Adrenal gland (tissue), 12 donors: ENCODE results near the gene TCF12. TPM values are rescaled to one million over a fixed set of nuclear protein-coding genes. Genes with fewer than 3 reads are reported as not detected.
A peak's percentile ranks its signal among the peaks of the same experiment; 100 is the strongest.

Source experiments
- DNase-seq, 7 donors: peaks; one replicate each; pipeline ENCODE4 v3.0.0-alpha.2; 2019 to 2020
- H3K27ac ChIP-seq, 5 donors: fragments of 200-600 bp; sonication (generic) in 4 of 5; 1 replicate in 3 of 5; 2 replicates in 2 of 5; pipeline versions ENCODE4 v1.5.1 to v1.8.0; 2016 to 2020; ENCODE audit warnings: mild to moderate bottlenecking in 1 of 5
- H3K27me3 ChIP-seq: fragments of 200-600 bp; 2 replicates; pipeline ENCODE4 v1.8.0; 2021
- H3K36me3 ChIP-seq, 2 donors: fragments of 200-600 bp; replicated peaks in 1 of 2; 1 replicate in 1 of 2; 2 replicates in 1 of 2; pipeline versions ENCODE4 v1.5.1 to v1.8.0; 2018 to 2022
- H3K4me1 ChIP-seq, 2 donors: fragments of 200-600 bp; replicated peaks in 1 of 2; 1 replicate in 1 of 2; 2 replicates in 1 of 2; pipeline versions ENCODE4 v1.5.1 to v1.8.0; 2018 to 2021
- H3K4me3 ChIP-seq, 4 donors: fragments of 200-600 bp; sonication (generic) in 3 of 4; one replicate each; pipeline ENCODE4 v1.5.1; 2016 to 2018
- H3K9me3 ChIP-seq, 3 donors: fragments of 200-600 bp; sonication (generic) in 1 of 3; replicated peaks in 1 of 3; 1 replicate in 2 of 3; 2 replicates in 1 of 3; pipeline versions ENCODE4 v1.5.1 to v1.8.0; 2016 to 2021
- CTCF ChIP-seq, 6 experiments: fragments of 450-650 bp in 4 of 6; fragments of 200-600 bp in 2 of 6; sonication (generic) in 1 of 6; IDR thresholded peaks; 1 replicate in 5 of 6; 2 replicates in 1 of 6; pipeline versions ENCODE4 v1.5.1 to v1.8.0; 2016 to 2021; ENCODE audit warnings: antibody characterized with exemption in 6 of 6, mild to moderate bottlenecking in 2 of 6, moderate library complexity in 1 of 6
- POLR2A ChIP-seq, 2 donors: fragments of 450-650 bp; IDR thresholded peaks; one replicate each; pipeline ENCODE4 v1.6.1; 2017; ENCODE audit warnings: antibody characterized with exemption in 2 of 2, mild to moderate bottlenecking in 2 of 2, moderate library complexity in 1 of 2
- WGBS, 4 donors: extraction: QIAGEN DNeasy Blood & Tissue Kit in 2 of 4; methylation state at CpG; one replicate each; pipeline versions ENCODE4 v1.1.5 to v1.1.7; 2013 to 2017; 5-methylcytosine and 5-hydroxymethylcytosine counted together
- intact Hi-C, 2 donors: fragments of 100-400 bp; cut with DNase I; formaldehyde crosslinking; loops; one replicate each; pipeline versions ENCODE4 v1.14.1 to v1.15.0; 2022 to 2023
- polyA plus RNA-seq, 3 donors: library from polyadenylated mRNA; stranded (reverse); fragments of 200-250 nt in 2 of 3; fragments of 350-450 nt in 1 of 3; fragmentation: Illumina TruSeq in 1 of 3; extraction: RNeasy Lipid Tissue Mini Kit (QIAGEN cat#74804) in 1 of 3; gene quantifications; one replicate each; pipeline ENCODE4 v1.2.3, GENCODE V29; 2013 to 2014
- total RNA-seq, 9 donors: library from RNA; depleted of rRNA in 4 of 9; stranded (reverse); fragments of >200 nt in 4 of 9; fragments of 120-200 nt in 1 of 9; fragmentation: NEBNext Ultra II Directional in 1 of 9; extraction: Animal tissue kit (Norgen Biotek cat#: 25700) in 1 of 9; gene quantifications; one replicate each; pipeline versions ENCODE4 v1.1.0 to v1.2.4, GENCODE V29; 2013 to 2023
- donor health status: healthy with polysubstance abuse.
- donor health status: Bipolar disorder and iron deficiency.
- donor health status: DM: yes; HTN: yes; CAD: no.
- donor health status: DM: no; HTN: no; CAD: no.
- donor health status: DM: no; HTN: no; CAD: no.
- donor health status: DM: yes; HTN: yes; CAD: no.

TCF12 gene
- total and polyA plus RNA-seq, 12 donors: 7.6 to 121 (median 75.6) TPM

- H3K4me3 ChIP-seq: no peak overlapping the region
- intact Hi-C loops: no loop called here
- no peaks in the 10 kb centered on the region for H3K9me3 ChIP-seq
- H3K27me3 ChIP-seq: no peaks in the 10 kb centered on the region
- no peaks in the 10 kb centered on the region for H3K36me3 ChIP-seq
- no peak overlapping the region for H3K27ac ChIP-seq
- H3K4me1 ChIP-seq: peaks cover 8 to 58% of the 10 kb centered on the region in 2 donors
- no peak for DNase-seq
- 87 to 94% (median 92%) methylated on average over 7 of the region's 7 CpGs for WGBS, 4 donors
- TF ChIP-seq CTCF (IDR thresholded peaks at IDR 0.05): no peak
- TF ChIP-seq POLR2A (IDR thresholded peaks at IDR 0.05): no peak
Measured at GRCh38 chr15:57056357-57056756, 137.9 kb downstream of the TCF12 start.

GRCh38 chr15:57057134-57057930 is 138.9 kb downstream of the TCF12 start:
- Histone ChIP-seq H3K4me3 (peak overlapping the region in 1 of 4 donors; percentile 8), H3K27ac (no peak overlapping the region), H3K27me3 (no peaks in the 10 kb centered on the region), H3K36me3 (no peaks in the 10 kb centered on the region), H3K9me3 (no peaks in the 10 kb centered on the region), H3K4me1 (peaks cover 8 to 58% of the 10 kb centered on the region in 2 donors)
- TF ChIP-seq CTCF (IDR thresholded peaks at IDR 0.05): no peak
- TF ChIP-seq POLR2A (IDR thresholded peaks at IDR 0.05): no peak
- WGBS, 4 donors: 45 to 55% (median 52%) methylated on average over 3 of the region's 3 CpGs
- intact Hi-C loops: no loop called here
- no peak for DNase-seq

- 88 to 96% (median 93%) methylated on average over 2 of the region's 2 CpGs for WGBS, 4 donors
- TF ChIP-seq POLR2A (IDR thresholded peaks at IDR 0.05) (no peak), CTCF (IDR thresholded peaks at IDR 0.05) (no peak)
- Histone ChIP-seq H3K9me3 (no peaks in the 10 kb centered on the region), H3K4me3 (no peak overlapping the region), H3K27ac (no peak overlapping the region), H3K4me1 (peaks cover 8 to 42% of the 10 kb centered on the region in 2 donors), H3K27me3 (no peaks in the 10 kb centered on the region), H3K36me3 (no peaks in the 10 kb centered on the region)
- no peak for DNase-seq
- intact Hi-C loops: no loop called here
Measured at GRCh38 chr15:57059026-57059660, 140.7 kb downstream of the TCF12 start.

GRCh38 chr15:57060799-57061198 is 142.4 kb downstream of the TCF12 start:
- no peak for DNase-seq
- intact Hi-C loops: no loop called here
- Histone ChIP-seq H3K4me3 (no peak overlapping the region), H3K36me3 (no peaks in the 10 kb centered on the region), H3K9me3 (no peaks in the 10 kb centered on the region), H3K27me3 (no peaks in the 10 kb centered on the region), H3K4me1 (peaks cover 10 to 33% of the 10 kb centered on the region in 2 donors), H3K27ac (no peak overlapping the region)
- TF ChIP-seq CTCF (IDR thresholded peaks at IDR 0.05): no peak
- TF ChIP-seq POLR2A (IDR thresholded peaks at IDR 0.05): no peak
- 26 to 42% (median 35%) methylated on average over 2 of the region's 2 CpGs for WGBS, 4 donors
